CD4-positive, alpha-beta T cell treated with Interleukin-10 for 1 hour (primary cell): ENCODE data around the gene ZNF79.

Experiments used
- DNase-seq: peaks from one replicate; pipeline ENCODE4 v3.0.0-alpha.2; 2020

Gene ZNF79

DNA sequence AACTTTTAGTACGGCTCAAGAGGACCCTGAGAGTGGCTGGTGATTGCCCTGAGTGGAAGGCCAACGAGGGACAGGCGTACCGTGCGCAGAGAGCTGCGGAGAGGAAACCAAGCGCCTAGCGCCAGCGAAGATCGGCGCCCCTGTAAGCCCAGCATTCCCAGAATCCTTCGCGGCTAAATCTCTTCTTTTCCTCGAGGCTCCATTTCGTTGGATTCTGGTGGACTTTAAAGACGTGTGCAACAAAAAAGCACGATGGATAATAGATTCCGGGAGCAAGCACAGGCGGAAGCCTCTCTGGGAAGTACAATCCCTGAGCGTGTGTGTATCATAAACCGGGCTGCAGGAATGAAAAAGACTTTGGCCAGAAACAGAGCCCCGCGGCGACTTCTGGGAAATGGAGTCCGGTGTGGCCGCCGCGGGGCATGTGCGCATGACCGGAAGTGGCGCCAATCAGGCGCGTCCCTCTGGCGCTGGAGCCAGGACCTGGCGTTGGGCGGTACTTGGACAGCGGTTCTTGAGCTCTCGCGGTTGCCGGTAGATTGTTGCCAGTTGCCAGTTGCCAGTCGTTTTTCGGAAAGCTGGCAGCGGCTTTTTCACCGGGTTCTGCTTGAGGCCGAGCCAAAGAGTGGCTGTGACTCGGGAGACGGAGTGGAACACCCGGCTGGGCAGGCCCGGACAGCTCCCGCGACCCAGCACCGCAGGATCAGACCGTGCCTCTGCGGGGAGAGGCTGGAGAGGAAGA is at the start of gene ZNF79:
TSS of gene ZNF79 (plus strand) at position 449 of the 742 bp plus-strand sequence. CDS start 406 bp downstream, outside the sequence.
- peak; percentile 90 for DNase-seq

DNA sequence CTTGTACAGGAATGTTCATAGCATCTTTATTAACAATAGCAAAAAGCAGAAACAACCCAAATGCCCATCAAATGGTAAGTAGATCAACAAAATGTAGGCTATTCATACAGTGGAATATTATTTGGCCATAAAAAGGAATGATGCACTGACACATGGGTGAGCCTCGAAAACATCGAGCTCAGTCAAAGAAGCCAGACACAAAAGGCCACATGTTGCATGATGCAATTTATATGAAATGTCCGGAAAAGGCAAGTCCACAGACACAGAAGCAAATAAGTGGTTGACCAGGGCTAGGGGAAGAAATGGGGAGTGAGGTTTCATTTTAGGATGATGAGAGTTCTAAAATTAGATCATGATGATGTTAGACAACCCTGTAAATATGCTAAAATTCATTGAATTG is 43.7 kb upstream of the ZNF79 start:
- no peak for DNase-seq

DNA sequence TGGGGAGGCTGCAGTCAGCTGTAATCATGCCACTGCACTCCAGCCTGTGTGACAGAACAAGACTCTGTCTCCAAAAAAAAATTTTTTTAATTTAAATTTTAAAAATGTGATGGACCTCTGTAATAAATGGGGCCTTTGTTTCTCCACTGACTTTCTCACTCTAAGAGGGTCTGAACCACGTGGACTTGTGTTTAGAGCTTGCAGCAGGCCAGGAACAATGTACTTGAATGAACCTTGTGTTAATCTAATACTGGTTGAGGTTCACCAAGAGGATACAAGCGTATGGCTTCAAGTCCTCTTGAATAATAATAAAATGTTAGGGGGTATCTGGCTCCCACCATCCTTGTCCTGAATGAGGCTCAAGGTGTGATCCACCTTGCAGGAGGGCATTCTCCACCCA is 41.6 kb upstream of the ZNF79 start:
- no peak for DNase-seq

DNA sequence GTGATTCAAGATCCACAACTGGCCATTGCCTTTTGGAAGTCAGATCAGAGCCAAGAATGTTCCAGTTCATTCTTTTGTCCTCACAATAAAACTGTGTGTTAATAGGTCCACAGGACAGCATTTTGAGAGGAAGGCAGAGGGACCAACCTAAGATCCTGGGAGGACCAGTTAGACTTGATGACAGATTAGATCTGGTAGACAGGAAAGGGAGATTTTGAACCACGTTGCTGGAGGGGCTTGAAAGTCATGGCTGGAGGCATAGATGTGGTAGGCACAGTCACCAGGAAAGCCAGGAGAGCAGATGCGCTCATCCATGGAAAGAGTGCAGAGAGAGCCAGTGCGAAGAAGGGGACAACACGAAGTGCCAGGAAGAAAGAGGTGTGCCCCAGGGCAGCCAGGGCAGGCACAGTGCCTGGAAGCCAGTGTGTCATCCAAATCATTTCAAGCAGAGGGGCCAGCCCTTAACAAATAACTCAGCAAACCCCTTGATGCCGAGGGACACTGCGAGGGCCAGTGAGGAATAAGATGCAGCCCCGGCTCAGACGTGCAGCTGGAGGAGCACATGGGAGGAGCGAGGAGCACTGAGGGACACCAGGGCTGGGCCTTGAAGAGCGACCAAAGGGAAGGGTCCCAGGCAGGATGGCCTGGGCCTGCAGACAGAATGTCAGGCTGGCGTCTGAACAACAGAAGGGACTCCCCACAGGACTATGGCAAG is 40.0 kb upstream of the ZNF79 start:
- DNase-seq, result no peak

DNA sequence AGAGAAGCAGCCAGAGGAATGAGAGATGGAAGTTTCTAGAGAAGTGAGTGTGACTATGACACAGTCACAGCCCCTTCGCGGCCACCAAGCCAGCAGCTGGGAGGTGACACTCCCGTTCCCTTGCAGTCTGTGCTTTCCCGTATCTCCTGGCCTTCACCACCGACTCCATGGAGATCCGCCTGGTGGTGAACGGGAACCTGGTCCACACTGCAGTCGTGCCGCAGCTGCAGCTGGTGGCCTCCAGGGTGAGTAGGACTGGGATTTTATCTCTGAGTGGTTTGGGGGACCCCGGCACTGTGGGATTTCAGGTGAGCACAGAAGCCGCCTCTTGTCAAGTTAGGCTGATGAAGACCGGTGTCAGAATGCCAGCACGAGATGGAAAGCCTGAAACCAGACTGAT is 39.3 kb upstream of the ZNF79 start:
- no peak for DNase-seq

DNA sequence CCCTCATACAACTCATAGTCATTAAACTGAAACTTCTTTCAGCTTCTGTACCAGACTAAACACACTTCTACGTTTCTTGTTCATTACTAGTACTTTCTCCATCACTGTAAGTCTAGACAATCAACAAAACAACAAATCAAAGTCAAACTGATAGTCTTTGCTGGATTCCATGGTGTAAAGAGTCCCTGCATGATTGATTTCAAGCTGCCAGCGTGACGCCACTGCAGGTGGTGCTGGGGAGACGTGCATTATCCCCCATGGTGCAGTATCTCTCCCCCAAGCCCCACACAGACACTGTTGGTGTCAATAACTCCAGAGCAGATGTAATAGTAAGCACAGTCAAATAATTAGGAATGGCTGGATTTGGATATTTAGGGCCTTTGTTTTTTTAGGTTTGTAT is 37.9 kb upstream of the ZNF79 start:
- DNase-seq, result no peak

DNA sequence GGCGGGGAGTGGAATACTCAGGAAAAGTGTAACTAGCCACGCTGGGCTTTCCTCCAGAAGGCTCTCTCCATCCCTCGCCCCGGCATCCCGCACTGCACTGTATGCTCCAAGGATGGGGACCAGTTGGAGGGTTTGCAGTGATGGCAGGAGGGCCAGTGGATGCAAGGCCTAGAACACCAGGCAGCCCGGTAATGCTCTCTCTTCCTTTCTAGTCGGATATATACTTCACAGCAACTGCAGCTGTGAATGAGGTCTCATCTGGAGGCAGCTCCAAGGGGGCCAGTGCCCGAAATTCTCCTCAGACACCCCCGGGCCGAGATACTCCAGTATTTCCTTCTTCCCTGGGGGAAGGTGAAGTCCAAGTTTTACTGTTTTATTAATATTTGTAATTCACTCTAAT is 37.2 kb upstream of the ZNF79 start:
- DNase-seq, result no peak

DNA sequence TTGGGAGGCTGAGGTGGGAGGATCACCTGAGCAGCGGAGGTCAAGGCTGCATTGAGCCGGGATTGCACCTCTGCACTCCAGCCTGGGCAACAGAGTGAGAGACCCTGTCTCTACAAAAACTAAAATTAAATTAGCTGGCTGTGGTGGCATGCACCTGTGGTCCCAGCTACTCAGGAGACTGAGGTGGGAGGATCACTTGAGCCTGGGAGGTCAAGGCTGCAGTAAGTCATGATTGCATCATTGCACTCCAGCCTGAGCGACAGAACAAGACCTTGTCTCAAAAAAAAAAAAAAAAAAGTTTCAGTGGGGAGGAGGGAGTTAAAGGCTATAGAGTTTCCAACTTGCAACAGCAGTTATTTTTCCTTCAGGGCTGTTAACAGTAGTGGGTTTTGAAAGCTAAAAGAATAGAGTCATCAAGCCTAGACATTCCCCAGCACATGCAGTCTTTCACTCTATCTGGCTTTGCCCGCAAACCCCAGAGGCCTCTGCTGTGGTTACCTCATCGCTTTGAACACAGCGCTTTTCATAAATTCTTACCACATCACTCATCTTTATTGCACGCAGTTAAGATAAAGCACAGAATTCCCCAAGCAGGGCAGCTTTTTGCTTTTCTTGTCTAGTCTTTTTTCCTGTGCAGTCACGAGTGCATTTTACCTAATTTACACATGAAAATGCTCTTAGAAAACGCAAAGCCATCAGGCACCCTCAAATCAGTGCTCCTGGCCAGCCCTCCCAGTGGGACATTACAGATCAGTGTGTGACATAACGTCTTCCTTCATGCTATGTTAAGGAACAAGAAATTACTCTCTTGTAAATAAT is 35.9 kb upstream of the ZNF79 start:
- DNase-seq, result peak; percentile 89

DNA sequence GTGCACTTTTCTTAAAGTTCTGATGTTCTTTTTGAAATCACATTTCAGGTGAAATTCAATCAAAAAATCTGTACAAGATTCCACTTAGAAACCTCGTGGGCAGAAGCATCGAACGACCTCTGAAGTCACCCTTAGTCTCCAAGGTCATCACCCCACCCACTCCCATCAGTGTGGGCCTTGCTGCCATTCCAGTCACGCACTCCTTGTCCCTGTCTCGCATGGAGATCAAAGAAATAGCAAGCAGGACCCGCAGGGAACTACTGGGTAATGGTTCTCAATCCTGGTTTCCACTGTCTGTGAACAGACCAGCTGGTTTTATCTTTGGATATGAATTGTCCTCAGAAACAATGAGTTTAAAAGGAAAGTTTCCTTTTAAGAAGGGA is 35.3 kb upstream of the ZNF79 start:
- DNase-seq, result no peak

DNA sequence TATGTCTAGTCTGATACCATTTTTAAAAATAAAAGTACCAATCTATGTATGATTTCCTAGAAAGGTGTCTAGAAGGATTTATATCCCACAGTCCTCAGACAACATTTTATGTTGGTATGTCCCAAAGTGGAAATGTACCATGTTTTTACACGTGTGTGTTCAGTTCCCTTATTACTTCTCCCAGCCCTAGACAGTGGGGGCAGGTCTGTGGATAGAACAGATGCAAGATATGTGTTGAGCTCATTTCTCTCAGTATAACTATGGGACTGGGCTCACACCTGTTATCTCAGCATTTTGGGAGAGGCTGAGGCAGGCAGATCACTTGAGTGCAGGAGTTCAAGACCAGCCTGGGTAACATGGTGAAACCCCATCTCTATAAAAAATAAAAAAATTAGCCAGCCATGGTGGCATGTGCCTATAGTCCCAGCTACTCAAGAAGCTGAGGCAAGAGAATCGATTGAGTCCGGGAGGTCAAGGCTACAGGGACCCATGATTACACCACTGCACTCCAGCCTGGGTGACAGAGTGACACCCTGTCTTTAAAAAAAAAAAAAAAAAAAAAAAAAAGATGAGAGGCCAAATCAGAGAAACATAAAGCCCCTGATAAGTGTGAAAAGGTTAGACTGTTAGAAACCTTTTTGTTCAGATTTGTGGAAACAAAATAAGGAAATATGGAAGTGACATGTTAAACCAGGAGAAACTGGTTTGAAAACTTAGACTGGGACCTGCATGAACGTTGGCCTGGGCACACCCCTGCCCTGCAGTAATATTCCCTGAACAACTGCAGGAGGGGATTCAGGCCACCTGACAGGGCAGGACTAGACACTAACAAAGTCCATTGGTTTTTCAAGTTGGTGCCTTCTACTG is 34.6 kb upstream of the ZNF79 start:
- DNase-seq, result no peak

DNA sequence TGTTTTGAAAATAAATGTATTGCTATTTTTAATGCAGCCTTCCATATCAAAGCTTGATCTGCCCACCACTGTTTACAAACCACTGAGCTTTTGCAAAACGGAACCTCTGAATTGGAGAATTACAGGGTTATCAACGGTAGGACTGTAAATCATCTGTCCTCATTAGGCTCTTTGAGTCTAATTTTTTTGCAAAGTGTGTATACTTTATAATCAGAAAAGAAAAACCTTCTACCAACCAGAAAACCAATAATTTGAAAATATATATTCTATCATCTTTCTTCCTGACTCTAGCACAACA is 34.0 kb upstream of the ZNF79 start:
- DNase-seq, result no peak

DNA sequence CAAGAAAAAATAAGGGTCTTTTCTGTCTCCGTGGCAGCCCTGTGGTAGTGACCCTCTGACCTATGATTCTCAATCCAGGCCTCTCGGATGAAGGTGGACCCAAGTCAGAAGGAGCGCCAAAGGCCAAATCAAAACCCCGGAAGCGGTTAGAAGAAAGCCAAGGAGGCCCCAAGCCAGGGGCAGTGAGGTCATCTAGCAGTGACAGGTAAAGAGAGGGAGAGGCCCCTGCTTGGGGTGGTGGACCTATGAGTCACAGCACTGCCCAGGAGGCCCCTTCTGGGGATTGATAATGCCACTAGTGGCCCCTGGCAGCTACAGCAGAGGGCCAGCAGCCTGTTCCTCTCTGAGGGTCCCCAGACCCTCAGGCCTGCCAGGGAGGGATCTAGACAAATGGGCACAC is 33.6 kb upstream of the ZNF79 start:
- no peak for DNase-seq

DNA sequence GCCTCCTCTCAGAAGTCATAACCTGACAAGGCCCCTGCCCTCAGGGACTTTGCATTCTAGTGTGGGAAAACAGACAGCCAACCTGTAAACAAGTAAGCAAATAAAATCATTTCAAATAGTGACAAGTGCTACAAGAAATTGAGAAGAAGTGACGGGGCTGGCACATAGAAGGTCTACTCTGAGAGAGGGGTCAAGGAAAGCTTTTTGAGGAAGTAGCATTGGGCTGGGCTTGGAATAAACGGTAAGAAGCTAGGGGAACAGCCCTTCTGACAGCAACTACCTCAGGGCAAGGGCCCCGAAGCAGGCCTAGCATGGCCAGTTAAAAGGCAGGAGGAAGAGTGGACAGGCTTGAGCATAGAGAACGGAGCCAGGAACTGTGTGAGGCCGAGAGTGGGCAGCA is 32.0 kb upstream of the ZNF79 start:
- DNase-seq, result no peak

DNA sequence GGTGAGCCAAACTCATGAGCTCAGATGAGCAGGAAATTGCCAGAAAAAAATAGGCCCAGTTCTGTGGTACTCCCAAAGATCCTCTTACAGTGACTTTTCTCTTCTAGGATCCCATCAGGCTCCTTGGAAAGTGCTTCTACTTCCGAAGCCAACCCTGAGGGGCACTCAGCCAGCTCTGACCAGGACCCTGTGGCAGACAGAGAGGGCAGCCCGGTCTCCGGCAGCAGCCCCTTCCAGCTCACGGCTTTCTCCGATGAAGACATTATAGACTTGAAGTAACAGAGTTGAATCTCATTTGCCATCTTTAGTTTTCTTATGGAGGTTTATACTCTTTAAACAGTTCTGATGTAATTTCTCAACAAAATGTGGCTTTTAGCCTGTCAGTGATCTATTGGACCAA is 31.2 kb upstream of the ZNF79 start:
- DNase-seq, result no peak

DNA sequence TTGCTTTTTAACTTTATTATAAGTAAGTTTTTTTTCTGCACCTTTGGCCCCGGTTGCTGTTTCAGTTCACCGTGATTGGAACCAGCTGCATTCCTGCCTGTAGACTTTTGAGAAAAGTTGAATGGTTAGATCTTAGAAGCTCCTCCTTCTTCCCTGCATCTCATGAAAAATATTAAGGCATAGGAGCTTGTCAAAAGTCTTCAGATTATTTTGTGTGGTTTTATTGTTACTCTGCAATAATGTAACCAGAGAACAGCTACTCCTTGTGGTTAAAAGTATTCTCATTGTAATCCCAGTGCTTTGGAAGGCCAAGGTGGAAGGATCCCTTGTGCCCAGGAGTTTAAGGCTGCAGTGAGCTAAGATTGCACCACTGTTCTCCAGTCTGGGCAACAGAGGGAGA is 30.5 kb upstream of the ZNF79 start:
- DNase-seq, result no peak

DNA sequence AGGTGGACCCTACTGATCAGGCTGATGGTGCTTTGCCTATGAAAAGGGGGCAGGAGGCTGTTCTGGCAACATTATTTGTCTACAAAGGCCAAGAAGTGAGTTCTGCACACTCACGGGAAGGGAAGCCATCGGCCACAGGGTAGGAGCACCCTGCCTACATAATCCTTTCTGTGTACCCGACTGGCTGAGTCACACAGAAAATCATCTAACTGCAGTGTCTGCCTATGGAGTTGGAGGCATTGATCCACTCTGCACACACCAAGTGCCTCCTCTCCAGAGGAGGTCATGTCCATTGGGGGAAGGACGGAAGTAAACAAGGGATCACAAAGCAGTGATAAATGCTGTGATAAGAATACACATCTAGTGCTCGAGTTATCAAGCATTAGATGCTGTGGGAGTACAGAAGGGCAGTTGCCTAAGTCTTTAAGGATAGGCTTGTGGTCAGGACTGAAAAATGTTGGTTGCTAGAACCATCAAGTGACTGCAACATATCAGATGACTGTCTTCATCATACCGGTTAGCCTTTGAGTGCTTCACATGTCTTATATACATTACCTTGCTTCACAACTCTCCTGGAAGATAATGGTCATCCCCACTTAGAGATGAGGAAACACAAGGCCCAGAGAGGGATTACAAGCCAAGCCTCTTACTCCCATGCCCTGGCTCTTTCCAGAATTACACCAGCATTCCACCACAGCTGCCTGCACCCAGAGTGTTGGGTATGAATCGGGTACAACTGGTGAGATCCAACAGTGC is 28.5 kb upstream of the ZNF79 start:
- DNase-seq, result no peak

DNA sequence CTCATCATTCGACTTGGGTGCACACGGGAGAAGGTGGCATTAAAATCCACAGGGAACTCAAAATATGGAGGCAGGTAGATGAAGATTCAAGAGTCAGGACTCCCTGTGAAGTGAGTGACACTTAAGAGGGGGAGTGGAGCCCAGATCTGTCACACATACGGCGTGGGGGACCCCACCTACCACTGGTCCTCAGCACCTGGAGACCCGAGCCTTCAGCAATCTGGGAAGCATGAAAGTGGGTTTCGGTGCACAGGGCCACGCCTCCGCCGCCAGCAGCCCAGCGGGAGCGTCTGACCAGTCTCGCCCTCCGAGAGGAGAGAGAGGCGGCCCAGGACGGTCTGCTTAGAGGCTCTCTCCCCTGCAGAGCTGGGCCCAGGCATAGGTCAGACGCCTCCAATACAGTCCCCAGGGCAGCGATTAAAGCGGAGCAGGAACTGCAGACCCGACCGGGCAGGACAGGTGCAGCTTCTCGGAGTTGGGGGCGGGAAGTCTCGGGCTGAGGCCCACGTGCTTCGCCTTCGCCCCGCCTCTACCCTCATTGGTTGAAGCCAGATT is 27.9 kb upstream of the ZNF79 start:
- no peak for DNase-seq

DNA sequence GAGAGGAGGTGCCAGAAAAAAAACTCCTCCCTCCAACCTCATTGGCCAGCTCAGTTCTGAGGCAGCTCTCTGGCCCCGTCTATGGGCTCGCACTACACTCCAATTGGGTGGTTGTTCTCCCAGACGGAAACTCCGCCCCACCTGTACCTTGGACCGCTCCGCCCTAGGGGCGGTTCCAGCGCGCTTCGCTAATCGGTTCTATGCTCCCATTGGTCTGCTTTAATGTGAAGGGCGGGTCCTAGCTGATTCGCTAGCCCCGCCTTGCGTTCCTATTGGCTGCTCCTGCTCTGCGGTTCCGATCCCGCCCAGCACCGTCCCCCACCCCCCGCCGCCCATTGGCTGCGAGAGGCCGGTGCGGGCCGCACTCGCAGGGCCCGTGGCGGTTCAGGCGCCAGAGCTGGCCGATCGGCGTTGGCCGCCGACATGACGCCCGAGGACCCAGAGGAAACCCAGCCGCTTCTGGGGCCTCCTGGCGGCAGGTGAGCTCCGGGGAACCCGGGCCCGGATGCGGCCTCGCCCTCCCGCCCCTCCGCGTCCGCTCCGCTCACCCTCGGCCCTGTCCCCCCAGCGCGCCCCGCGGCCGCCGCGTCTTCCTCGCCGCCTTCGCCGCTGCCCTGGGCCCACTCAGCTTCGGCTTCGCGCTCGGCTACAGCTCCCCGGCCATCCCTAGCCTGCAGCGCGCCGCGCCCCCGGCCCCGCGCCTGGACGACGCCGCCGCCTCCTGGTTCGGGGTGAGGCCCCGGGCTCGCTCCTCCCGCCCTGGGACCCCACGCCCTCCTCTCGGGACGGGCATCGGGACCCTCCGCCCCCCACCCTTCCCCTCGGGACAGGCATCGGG is 27.2 kb upstream of the ZNF79 start, which contains the start of gene SLC2A8:
TSS of gene SLC2A8 (plus strand) at position 362 of the 838 bp plus-strand sequence. CDS start at position 424, 62 bp downstream.
- peak; percentile 98 for DNase-seq

DNA sequence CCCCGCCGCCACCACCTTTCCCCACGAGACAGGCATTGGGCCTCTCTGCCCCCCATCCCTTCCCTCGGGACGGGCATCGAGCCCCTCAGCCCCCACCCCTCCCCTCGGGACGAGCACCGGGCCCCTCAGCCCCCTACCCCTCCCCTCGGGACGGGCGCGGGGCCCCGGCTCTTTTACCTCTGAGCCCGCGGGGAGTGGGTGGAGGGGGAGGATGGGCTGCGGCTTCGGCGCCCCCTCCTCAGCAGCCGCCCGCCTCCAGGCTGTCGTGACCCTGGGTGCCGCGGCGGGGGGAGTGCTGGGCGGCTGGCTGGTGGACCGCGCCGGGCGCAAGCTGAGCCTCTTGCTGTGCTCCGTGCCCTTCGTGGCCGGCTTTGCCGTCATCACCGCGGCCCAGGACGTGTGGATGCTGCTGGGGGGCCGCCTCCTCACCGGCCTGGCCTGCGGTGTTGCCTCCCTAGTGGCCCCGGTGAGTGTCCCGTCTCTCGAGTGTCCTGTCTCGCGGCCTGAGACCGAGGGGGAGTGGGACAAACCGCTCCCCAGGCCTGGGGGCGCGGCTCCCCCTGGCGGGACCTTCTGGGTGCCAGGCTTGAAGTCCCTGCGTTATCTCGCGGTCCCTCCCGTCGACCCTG is 26.4 kb upstream of the ZNF79 start:
- peak; percentile 10 for DNase-seq

DNA sequence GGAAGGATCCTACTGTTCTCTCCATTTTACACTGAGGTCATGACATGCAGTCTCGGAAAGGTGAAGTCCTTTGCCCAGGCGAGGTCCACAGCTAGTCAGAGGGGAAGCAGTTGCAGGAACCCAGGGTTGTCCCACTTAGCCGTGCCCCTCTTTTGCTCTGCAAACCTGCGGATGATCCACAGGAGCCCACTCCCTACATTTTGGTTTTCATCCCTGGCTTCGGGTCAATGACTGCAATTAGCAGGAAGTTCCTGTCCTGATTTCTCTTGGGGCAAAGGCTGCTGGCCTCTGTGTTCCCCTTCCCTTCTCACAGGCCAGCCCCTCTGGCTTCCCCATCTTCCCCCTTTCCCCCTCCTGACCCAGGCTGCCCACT is 25.9 kb upstream of the ZNF79 start:
- DNase-seq, result no peak
